Hepatocyte (in vitro differentiated cells): ENCODE results near the gene GTF2F2. TPM values are rescaled to one million over a fixed set of nuclear protein-coding genes. Genes with fewer than 3 reads are reported as not detected.

Source experiments
- DNase-seq: peaks from one replicate; pipeline ENCODE4 v3.0.0-alpha.2; 2016; ENCODE audit warnings: low spot score
- H2AFZ ChIP-seq: fragments of 200-600 bp; sonication (generic); 2 replicates; pipeline ENCODE4 v1.6.0; 2016; ENCODE audit warnings: antibody characterized with exemption, mild to moderate bottlenecking
- H3K27ac ChIP-seq: fragments of 200-600 bp; sonication (generic); 2 replicates; pipeline ENCODE4 v1.5.1; 2016; ENCODE audit warnings: mild to moderate bottlenecking
- H3K27me3 ChIP-seq: fragments of 200-600 bp; sonication (generic); 2 replicates; pipeline ENCODE4 v1.6.1; 2016
- H3K36me3 ChIP-seq: fragments of 200-600 bp; sonication (generic); replicated peaks from 2 replicates; pipeline ENCODE4 v1.5.1; 2016; ENCODE audit warnings: low read depth; ENCODE audit not compliant: insufficient read depth
- H3K4me1 ChIP-seq: fragments of 200-600 bp; sonication (generic); 2 replicates; pipeline ENCODE4 v1.5.1; 2016; ENCODE audit warnings: mild to moderate bottlenecking, moderate library complexity; ENCODE audit not compliant: insufficient read depth
- H3K4me2 ChIP-seq: fragments of 200-600 bp; sonication (generic); 2 replicates; pipeline ENCODE4 v1.6.0; 2016
- H3K4me3 ChIP-seq: fragments of 200-600 bp; sonication (generic); 2 replicates; pipeline ENCODE4 v1.5.1; 2016; ENCODE audit warnings: mild to moderate bottlenecking
- H3K79me2 ChIP-seq: fragments of 200-600 bp; sonication (generic); 2 replicates; pipeline ENCODE4 v1.6.0; 2017; ENCODE audit warnings: mild to moderate bottlenecking
- H3K9me2 ChIP-seq: fragments of 200-600 bp; sonication (generic); replicated peaks from 2 replicates; pipeline ENCODE4 v1.6.0; 2017; ENCODE audit warnings: mild to moderate bottlenecking; ENCODE audit not compliant: insufficient read depth
- H3K9me3 ChIP-seq: fragments of 200-600 bp; sonication (generic); 2 replicates; pipeline ENCODE4 v1.5.1; 2016; ENCODE audit warnings: low read depth, mild to moderate bottlenecking
- H4K20me1 ChIP-seq: fragments of 200-600 bp; sonication (generic); 2 replicates; pipeline ENCODE4 v1.6.0; 2016; ENCODE audit warnings: mild to moderate bottlenecking; ENCODE audit not compliant: insufficient read depth, poor library complexity, severe bottlenecking
- CTCF ChIP-seq: fragments of 200-600 bp; sonication (generic); IDR thresholded peaks from 2 replicates; pipeline ENCODE4 v1.5.1; 2016; ENCODE audit warnings: antibody characterized with exemption, mild to moderate bottlenecking; ENCODE audit not compliant: poor library complexity
- EZH2 ChIP-seq: fragments of 200-600 bp; sonication (generic); IDR thresholded peaks from 2 replicates; pipeline ENCODE4 v1.6.1; 2016; ENCODE audit warnings: antibody characterized with exemption, mild to moderate bottlenecking, borderline replicate concordance
- EZH2phosphoT487 ChIP-seq: fragments of 200-600 bp; sonication (generic); IDR thresholded peaks from one replicate; pipeline ENCODE4 v1.6.1; 2018; ENCODE audit warnings: antibody characterized with exemption, mild to moderate bottlenecking, low read depth, moderate library complexity; ENCODE audit not compliant: unreplicated experiment, severe bottlenecking
- WGBS: methylation state at CpG from one replicate; pipeline ENCODE4 v1.1.6; 2016; ENCODE audit warnings: low lambda C conversion rate; ENCODE audit errors: missing lambda C conversion rate; 5-methylcytosine and 5-hydroxymethylcytosine counted together
- polyA plus RNA-seq: library from polyadenylated mRNA; unstranded; fragments of >200 nt; fragmentation: Nextera tagmentation; extraction: Ambion mirVana; gene quantifications from 2 replicates; pipeline ENCODE4 v1.2.1, GENCODE V29; 2016
- total RNA-seq: library from RNA; depleted of rRNA; stranded (reverse); fragments of >200 nt; gene quantifications from 2 replicates; pipeline ENCODE4 v1.2.3, GENCODE V29; 2014

GTF2F2 gene
- total and polyA plus RNA-seq, 2 experiments from 2014 or later: 25.7 to 26.7 TPM

- Histone ChIP-seq H3K4me2 (no peak overlapping the region), H2AFZ (no peak overlapping the region), H3K36me3 (no peaks in the 10 kb centered on the region), H3K4me1 (no peaks in the 10 kb centered on the region), H3K79me2 (no peaks in the 10 kb centered on the region), H3K9me2 (no peaks in the 10 kb centered on the region), H3K9me3 (no peaks in the 10 kb centered on the region), H3K27me3 (no peaks in the 10 kb centered on the region), H3K4me3 (no peak overlapping the region), H4K20me1 (no peaks in the 10 kb centered on the region), H3K27ac (no peak overlapping the region)
- WGBS: 89% methylated on average over 2 of the region's 2 CpGs
- no peak for TF ChIP-seq EZH2
- TF ChIP-seq CTCF: no peak
- no peak for TF ChIP-seq EZH2phosphoT487
- DNase-seq: no peak
Observed at GRCh38 chr13:45103449-45103848, 16.9 kb upstream of the GTF2F2 start.

GRCh38 chr13:45104261-45104660 lies 16.0 kb upstream of the GTF2F2 start:
- 94% methylated on average over 3 of the region's 3 CpGs for WGBS
- Histone ChIP-seq H3K9me3 (no peaks in the 10 kb centered on the region), H3K4me3 (no peak overlapping the region), H3K4me1 (no peaks in the 10 kb centered on the region), H4K20me1 (no peaks in the 10 kb centered on the region), H3K36me3 (no peaks in the 10 kb centered on the region), H3K4me2 (no peak overlapping the region), H3K9me2 (no peaks in the 10 kb centered on the region), H3K79me2 (no peaks in the 10 kb centered on the region), H3K27ac (no peak overlapping the region), H3K27me3 (no peaks in the 10 kb centered on the region), H2AFZ (no peak overlapping the region)
- no peak for DNase-seq
- TF ChIP-seq CTCF: no peak

- no peak for DNase-seq
- no peak for TF ChIP-seq CTCF
- TF ChIP-seq EZH2phosphoT487: no peak
- 88% methylated on average over 5 of the region's 5 CpGs for WGBS
- Histone ChIP-seq H3K4me1 (no peaks in the 10 kb centered on the region), H3K27me3 (no peaks in the 10 kb centered on the region), H3K9me2 (no peaks in the 10 kb centered on the region), H3K27ac (no peak overlapping the region), H3K4me3 (no peak overlapping the region), H3K36me3 (no peaks in the 10 kb centered on the region), H4K20me1 (no peaks in the 10 kb centered on the region), H3K9me3 (no peaks in the 10 kb centered on the region), H2AFZ (no peak overlapping the region), H3K4me2 (no peak overlapping the region), H3K79me2 (no peaks in the 10 kb centered on the region)
Observed at GRCh38 chr13:45105895-45106294, 14.4 kb upstream of the GTF2F2 start.

GRCh38 chr13:45107539-45107938 lies 12.8 kb upstream of the GTF2F2 start:
- WGBS: 30% methylated on average over 1 of the region's 1 CpG
- Histone ChIP-seq H3K9me2 (no peaks in the 10 kb centered on the region), H3K27me3 (no peaks in the 10 kb centered on the region), H3K9me3 (no peaks in the 10 kb centered on the region), H3K4me1 (no peaks in the 10 kb centered on the region), H4K20me1 (no peaks in the 10 kb centered on the region), H3K79me2 (no peaks in the 10 kb centered on the region), H3K27ac (no peak overlapping the region), H3K4me2 (no peak overlapping the region), H3K4me3 (no peak overlapping the region), H3K36me3 (no peaks in the 10 kb centered on the region), H2AFZ (no peak overlapping the region)
- no peak for DNase-seq
- TF ChIP-seq EZH2 (no peak), EZH2phosphoT487 (no peak), CTCF (no peak)
